Measurements from ENCODE around the gene HLA-F.

Gene HLA-F

DNA sequence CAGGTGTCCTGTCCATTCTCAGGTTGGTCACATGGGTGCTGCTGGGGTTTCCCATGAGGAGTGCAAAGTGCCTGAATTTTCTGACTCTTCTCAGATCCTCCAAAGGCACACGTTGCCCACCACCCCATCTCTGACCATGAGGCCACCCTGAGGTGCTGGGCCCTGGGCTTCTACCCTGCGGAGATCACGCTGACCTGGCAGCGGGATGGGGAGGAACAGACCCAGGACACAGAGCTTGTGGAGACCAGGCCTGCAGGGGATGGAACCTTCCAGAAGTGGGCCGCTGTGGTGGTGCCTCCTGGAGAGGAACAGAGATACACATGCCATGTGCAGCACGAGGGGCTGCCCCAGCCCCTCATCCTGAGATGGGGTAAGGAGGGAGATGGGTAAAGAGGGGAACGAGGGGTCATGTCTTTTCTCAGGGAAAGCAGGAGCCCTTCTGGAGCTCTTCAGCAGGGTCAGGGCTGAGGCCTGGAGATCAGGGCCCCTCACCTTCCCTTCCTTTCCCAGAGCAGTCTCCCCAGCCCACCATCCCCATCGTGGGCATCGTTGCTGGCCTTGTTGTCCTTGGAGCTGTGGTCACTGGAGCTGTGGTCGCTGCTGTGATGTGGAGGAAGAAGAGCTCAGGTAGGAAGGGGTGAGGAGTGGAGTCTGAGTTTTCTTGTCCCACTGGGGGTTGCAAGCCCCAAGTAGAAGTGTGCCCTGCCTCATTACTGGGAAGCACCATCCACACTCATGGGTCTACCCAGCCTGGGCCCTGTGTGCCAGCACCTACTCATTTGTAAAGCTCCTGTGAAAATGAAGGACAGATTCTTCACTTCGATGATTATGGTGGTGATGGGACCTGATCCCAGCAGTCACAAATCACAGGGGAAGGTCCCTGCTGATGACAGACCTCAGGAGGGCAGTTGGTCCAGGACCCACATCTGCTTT lies 2.0 kb downstream of the HLA-F start:
- FAIRE-seq: no peak

DNA sequence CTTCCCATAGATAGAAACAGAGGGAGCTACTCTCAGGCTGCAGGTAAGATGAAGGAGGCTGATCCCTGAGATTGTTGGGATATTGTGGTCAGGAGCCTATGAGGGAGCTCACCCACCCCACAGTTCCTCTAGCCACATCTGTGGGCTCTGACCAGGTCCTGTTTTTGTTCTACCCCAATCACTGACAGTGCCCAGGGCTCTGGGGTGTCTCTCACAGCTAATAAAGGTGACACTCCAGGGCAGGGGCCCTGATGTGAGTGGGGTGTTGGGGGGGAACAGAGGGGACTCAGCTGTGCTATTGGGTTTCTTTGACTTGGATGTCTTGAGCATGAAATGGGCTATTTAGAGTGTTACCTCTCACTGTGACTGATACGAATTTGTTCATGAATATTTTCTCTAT lies 2.8 kb downstream of the HLA-F start:
- FAIRE-seq: no peak

DNA sequence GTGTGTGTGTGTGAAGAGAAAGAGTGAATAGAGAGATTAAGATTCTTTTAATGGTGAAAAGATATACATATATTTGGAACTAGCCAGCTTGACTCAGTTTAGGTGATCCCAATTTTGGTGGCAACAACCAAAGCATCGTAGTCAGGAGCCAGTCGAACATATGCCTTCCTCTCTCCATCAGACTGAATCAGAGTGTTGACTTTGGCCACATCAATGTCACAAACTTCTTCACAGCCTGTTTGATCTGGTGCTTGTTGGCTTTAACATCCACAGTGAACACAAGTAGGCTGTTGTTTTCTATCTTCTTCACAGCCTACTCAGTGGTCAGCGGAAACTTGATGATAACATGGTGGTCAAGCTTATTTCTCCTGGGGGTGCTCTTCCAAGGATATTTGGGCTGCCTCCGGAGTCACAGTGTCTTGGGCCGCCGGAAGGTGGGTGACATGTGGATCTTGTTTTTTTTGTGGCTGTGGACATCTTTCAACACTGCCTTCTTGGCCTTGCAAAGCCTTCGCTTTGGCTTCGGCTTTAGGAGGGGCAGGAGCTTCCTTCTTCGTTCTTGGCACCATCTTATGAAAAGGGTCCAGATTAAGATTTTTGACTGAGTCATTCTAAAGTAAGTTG lies 3.4 kb downstream of the HLA-F start:
- no peak for FAIRE-seq

DNA sequence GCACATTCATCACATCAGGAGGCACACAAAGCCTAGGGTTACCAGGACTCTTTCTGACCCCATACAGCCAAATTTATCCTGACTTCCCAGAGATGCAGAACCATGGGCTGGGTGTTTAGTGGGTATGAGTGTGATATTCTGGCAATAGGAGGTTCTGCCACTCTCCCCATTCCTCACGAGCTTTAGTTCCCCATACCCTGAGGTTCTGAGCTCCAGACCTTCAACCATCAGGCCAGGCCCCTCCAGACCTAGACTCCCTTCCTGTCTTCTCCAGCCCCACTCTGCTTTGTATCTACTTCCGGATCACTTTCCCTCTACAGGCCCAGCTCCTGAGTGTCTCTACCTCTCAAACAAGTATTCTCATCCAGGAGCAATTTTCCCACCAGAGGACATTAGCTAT lies 4.4 kb downstream of the HLA-F start:
- no peak for FAIRE-seq

DNA sequence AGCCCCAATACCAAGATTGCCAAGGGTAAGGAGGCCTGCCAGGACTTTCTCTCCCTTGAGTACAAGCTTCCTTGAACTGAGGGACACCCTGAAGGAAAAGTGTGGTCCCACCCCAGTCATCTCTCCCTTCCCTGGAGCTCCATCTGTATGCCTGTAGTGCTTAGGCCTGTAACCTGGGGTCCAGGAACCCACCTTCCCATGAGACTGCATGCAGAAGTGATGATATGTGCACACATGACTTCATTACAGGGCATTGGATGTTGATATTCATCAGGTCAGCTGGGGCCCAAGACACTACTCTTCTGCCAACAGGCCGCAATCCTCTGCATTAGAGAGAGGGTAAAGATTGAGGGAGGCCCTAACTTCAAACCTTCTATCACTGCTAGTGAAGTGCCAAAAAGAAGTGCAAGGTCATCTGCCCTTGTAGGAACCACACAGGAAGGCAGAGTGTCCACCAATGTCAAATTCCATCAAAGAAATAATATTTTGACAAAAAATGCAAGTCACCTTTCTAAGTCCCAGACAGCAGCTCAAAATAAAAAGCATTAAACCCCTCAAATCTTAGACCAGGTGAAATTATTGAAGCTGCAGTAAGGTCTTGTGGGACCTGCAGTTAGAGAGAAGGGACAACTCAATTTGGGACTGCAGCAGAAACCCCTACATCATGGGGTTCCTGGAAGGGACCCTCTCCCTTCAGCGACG lies 5.1 kb downstream of the HLA-F start:
- no peak for FAIRE-seq

DNA sequence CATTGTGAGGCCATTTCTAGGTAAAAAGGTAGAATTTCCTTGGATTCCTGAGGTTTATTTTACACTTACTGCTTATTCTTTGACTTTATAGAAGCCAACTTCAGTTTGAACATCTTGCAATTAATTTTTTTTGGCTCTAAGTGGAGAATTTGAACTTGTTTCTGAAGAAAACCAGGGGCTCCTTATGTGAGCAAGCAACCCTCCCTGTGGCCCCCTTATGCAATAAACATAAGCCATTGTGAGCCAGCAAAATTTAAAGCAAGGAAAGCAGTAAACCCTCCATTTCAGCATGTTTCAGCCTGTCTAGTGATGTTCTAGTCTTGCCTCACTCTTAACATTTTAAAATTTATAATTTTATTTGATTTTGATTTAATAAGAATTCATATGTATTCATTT lies 5.6 kb downstream of the HLA-F start:
- FAIRE-seq: no peak

DNA sequence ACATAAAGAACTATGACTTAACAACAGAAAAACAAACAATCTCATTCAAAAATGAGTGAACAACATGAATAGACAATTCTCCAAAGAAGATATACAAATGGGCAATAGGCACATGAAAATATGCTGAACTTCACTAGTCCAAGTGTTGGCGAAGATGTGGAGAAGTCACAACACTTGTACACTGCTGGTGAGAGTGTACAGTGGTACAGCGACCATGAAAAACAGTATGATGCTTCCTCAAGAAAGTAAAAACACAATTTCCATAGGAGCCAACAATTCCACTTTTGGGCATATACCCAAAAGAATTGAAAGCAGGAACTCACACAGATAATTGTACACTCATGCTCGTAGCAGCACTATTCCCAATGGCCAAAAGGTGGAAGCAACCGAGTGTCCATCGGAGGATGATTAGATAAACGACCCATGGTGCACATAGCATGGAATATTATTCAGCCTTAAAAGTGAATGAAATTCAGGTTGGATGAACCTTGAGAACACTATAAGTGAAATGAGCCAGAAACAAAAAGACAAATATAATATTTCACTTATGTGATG lies 6.6 kb downstream of the HLA-F start:
- FAIRE-seq: no peak

DNA sequence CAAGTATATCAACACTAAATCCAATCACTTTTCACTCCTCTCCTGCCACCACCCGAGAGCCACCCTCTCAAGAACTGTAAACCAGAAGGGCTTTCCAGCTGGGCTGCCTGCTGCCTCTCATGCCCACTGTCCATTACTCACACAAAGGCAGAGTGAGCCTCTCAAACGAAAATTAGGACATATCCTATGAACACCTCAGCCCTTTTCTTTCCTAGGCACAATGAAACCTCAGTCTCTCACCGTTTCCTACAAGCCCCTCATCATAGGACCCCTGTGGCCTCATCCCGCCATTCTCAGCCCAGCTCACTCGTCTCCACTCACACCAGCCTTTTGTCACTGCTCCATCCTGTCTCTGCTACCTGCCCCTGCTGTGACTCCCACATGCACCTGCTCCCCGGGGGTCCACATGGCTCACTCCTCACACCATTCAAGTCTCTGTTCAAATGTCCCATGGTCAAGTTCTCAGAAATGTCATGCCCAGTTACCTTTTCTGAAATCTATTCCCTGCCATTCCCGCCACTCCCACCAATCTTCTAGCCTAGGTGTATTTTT lies 7.4 kb downstream of the HLA-F start:
- FAIRE-seq: no peak

DNA sequence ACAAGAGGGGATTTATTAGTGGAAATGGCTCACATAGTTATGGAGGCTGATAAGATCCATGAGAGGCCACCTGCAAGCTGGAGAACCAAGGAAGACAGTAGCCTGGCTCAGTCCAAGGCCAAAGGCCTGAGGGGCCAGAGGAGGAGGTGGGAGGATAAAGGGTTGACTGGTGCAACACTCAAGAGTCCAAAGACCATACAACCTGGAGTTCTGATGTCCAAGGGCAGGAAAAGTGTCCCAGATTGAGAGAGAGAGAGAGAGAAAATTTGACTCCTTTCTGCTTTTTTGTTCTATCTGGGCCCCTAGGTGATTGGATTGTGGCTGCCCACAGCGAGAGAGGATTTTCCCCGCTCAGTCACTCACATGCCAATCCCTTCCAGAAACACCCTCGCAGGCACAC lies 8.0 kb downstream of the HLA-F start:
- no peak for FAIRE-seq

DNA sequence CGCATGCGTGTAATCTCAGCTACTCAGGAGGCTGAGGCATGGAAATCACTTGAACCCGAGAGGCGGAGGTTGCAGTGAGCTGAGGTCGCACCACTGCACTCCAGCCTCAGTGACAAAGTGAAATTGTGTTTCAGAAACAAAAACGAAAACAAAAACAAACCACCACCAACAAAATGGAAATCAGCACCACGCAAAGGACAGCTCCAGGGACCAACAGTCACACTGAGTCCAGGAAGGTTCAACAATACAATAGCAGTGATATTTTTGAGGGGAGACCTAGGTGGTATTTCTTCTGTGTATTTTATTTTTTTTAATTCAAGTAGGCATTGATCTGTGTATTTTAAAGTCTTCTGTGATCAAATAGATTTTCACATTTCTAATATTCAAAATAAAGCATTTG lies 9.8 kb downstream of the HLA-F start:
- no peak for FAIRE-seq

DNA sequence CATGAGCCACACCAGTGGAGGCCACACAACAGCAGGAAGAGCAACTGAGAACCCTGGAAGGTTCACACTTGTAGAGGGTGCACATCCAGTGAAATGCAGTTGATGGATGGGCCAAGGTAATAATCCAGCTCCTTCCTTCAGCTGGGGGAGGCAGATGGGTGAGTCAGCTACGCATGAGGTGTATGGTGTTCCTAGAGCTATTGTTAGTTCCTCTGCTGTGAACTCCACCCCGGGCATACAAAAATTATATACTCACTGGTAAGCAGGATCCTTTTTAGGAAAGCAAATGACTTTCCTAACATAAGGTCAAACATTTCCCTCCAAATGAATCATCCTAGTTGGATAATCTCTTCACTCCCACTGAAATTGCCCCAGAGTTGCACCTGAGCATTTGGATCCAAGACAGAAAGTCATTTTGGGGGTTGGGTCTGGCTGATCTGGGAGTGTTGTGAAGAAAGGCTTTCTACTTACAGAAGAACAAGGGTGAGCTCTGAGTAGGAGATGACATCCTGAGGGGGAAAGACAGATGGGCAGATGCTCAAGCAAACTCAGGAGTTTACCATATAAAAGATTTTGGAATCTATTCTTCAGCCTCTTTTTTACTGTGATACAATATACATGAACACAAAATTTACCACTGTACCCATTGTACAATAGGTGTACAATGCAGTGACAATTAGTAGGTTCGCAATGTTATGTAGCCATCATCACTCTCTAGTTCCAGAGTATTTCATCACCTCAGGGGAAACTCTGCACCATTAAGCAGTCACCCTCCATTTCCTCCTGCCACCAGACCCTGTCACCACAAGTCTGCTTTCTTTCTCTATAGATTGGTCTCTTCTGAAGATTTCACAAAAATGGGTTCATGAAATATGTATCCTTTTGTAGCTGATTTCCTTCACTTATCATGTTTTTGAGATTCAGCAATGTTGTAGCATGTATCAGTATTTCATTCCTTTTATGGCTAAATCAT lies 11.1 kb downstream of the HLA-F start:
- no peak for FAIRE-seq

DNA sequence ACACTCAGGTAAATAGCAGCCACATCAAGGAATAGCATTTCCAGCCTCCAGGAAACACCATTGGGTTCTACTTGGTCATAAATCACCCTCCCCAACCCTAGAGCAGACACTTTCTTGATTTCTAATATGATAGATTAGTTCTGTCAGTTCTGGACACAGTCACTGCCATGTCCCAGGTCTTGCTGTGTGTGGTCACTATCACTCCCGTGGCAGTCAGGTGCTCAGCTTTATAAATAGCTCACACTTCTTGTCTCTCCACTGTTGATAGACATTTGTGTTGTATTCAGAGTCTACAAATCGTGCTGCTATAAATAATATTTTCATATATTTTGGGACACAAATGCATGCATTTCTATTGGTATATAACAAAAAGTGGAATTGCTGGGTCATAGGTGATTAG lies 13.3 kb downstream of the HLA-F start:
- no peak for FAIRE-seq

DNA sequence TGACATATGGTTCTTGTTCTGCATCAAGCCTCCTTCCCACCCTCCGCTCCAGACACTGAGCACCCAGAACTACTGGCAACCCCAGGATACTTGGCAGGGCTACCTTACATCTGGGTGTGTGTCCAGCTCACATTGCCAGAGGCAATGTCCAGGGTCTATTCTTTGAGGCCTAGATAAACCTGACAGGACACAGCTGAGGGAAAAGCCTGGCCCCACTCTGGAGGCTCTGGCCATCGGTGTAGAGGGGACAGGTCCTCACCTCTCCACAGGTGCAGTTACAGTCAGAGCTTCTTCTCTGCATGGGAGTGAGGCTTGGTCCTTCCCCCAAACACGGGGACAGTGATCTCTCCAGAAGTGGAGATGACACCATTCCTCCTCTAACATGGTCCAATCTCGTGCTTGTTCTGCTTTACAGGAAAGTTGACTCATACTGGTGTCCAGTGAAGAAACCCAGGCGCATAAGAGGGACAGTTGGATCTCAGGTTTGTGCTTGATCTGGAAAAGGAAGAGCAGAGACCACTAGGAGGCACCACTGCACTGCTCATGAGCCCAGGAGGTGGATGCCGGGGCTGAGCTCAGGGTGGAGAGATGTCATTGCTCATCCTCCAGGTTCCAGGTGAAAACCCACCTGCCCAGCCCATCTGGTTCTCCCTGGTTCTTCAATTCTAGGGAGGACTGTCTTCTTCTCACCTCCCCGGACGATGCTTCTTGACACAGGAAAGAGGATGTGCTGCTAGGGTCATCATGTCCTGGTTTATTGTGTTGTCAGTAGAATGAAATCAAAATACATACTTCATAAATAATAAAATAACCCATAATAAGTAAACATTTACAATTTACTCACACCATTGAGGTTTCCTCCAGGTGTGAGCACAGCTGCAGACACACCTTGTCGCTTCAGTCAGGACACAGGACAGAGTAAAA lies 14.7 kb downstream of the HLA-F start:
- FAIRE-seq: no peak

DNA sequence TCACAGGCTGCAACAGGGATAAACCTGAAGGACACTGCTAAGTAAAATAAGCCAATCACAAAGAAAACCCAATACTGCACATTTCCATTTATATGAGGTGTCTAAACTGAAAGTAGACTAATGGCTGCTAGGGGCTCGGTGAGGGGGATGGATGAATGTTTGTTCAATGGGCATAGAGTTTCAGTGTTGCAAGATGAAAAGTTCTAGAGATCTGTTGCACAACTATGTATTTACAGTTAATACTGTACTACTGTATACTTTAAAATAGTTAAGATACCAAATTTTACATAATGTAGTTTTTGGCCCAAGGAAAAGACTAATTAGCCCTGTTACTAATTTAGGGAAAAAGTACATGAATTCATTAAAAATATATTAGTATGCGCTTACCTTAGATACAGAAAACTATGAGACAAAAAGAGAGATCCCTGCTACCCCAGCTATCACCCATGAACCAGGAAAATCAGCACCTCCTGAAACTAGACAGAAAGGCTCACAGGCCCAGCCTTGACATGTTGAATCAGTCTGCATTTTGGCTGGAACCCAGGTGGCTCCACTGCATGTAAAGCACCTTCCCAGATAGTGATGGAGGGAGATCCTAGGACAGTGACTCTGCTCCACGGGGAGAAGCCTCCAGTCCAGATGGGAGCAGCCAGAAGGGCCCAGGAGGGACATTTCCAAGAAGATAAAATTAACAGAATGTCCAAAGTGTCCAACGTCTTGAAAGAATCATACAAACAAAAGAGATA lies 16.1 kb downstream of the HLA-F start:
- no peak for FAIRE-seq

DNA sequence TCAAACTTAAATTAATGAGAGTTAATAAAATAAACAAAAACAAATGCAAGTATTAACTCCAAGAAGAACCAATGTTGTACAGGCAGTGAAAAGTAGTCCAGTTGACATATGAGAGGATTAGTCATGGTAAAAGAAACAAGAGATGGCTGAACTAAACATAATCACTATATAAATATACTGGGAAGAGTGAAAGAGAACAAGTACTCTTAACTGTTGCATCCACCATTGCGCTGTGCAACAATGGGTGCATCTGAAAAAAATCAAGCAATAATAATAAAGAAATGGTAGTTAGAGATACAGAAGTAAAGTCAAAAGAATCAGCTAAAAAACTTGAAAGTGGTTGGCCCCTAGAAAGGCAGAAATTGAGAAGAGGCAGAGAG lies 16.6 kb downstream of the HLA-F start:
- FAIRE-seq: no peak

DNA sequence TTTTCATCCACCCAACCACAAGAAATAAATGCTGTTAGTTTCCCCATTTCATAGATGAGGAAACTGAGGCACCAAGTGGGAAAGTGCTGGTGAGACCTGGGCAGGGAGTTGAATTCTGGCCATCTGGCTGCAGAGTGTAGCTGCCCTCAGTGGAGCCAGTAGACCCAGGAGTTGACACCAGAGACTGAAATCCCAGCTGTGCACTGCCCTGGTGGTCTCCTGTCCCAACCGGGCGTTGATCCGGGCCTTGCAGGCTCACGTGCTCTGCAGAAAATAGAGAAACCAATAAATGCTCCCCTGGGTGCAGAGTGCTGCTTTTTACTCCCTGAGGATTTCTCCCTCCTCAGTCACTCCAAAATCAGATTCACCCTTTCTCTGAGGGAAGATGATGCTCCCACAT lies 18.4 kb downstream of the HLA-F start:
- FAIRE-seq: no peak

DNA sequence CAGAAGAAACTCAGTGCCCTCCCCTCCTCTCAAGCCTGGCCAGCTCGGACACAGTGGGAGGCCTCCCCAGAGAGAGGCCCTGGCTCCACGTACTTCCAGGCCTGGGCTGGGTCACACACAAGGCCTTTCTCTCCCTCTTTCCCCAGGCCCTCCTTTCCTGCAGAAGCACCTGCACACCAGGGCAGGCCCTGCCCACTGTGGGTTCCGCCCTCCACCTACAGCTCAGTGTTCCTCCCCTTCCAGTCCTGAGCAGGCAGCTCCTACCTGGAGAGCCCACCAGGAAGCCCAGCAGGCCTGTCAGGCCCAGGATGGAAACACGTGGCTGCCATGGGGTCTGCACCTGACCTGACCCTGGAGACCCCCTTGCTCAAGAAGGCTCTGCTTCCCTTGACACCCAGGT lies 18.9 kb downstream of the HLA-F start:
- FAIRE-seq: no peak

DNA sequence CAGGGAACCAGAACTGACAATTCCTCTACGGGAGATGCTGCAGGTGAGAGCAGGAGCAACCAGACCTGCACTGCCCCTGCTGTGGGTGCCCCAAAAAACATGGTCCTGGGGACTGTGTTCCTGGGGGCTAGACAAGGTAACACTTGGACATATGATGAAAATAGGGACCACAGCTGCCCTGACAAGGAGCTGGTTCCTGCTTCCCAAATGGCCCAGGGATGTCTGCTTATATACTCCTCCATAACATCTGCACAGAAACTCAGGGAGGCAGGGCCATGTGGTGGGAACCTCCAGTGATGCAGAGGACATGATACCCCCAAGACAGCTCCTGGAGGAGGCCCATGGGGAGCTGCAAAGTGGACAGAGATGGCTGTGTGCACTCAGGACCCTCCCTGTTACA lies 19.8 kb downstream of the HLA-F start:
- no peak for FAIRE-seq

DNA sequence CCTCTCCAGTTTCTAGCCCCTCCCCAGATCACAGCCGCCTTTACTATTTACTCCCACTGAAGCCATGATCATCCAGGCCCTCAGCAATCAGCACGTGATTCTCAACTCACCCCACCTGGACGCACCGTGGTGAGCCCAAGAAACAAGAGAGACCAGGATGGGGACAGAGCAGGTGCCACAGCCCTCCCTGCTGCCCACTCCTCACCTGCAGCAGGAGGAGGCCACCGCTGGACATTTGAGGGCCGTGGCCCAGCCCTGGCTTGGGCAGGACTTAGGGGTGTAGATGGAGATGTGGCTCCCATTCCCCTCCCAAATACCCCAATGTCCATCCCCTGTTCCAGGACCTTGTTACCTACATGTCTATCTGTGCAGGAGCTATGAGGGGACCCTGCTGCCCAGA lies 20.3 kb downstream of the HLA-F start:
- no peak for FAIRE-seq

DNA sequence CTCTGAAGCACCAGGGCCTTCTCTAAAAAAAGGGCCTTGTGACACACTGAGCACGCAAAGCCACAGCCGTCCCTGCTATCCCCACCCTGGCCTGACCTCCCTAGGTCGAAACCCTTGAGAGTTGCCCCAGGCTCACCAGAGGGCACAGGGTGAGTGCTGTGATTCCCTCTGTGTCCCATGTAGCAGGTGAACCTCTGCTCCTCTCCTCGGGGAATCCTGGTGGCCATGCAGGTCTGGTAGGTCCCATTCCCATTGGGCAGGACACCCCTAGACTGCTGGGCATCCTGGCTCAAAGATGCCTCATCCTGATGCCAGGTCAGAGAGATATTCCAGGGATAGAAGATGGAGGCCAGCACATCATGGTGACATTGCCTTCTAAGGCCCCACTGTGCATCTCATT lies 20.9 kb downstream of the HLA-F start:
- FAIRE-seq: no peak
